GM21529 (cell line): ENCODE results near the gene CEP128.
"Not testable (repeated sequence)": the region's sequence is repeated elsewhere in the genome, so short reads cannot be mapped to it uniquely, and the experiment has no call there.

Experiments
- ATAC-seq: cut with Tn5 transposase; IDR thresholded peaks from one replicate; pipeline ENCODE4 v1.9.1; 2021; ENCODE audit not compliant: unreplicated experiment

Gene CEP128

GRCh38 chr14:80954687-80955299, 13.3 kb upstream of the CEP128 start:
- ATAC-seq, result peak; percentile 18

- ATAC-seq, result not testable (repeated sequence)
Measured at GRCh38 chr14:80953211-80953610, 11.7 kb upstream of the CEP128 start.

GRCh38 chr14:80951491-80951890, 10.0 kb upstream of the CEP128 start:
- no peak for ATAC-seq

- ATAC-seq, result no peak
Measured at GRCh38 chr14:80948291-80948690, 6.8 kb upstream of the CEP128 start.

- no peak for ATAC-seq
Measured at GRCh38 chr14:80946797-80947196, 5.3 kb upstream of the CEP128 start.

GRCh38 chr14:80946187-80946586, 4.6 kb upstream of the CEP128 start:
- ATAC-seq, result no peak

- no peak for ATAC-seq
Measured at GRCh38 chr14:80944861-80945617, 3.5 kb upstream of the CEP128 start.

GRCh38 chr14:80942191-80942600, 658 bp upstream of the CEP128 start:
- ATAC-seq, result peak; percentile 20

- ATAC-seq, result no peak
Measured at GRCh38 chr14:80940146-80940545, 1.4 kb downstream of the CEP128 start.

- ATAC-seq, result no peak
Measured at GRCh38 chr14:80933686-80934085, 7.9 kb downstream of the CEP128 start.

GRCh38 chr14:80933282-80933681, 8.3 kb downstream of the CEP128 start:
- no peak for ATAC-seq

- ATAC-seq, result peak; percentile 98
Measured at GRCh38 chr14:80930836-80931389, 10.6 kb downstream of the CEP128 start.

- ATAC-seq, result peak; percentile 17
Measured at GRCh38 chr14:80930095-80930494, 11.4 kb downstream of the CEP128 start.

- ATAC-seq, result no peak
Measured at GRCh38 chr14:80927083-80927989, 14.2 kb downstream of the CEP128 start.

- no peak for ATAC-seq
Measured at GRCh38 chr14:80926397-80927082, 15.0 kb downstream of the CEP128 start.

- no peak for ATAC-seq
Measured at GRCh38 chr14:80924365-80925103, 17.0 kb downstream of the CEP128 start.

- ATAC-seq, result no peak
Measured at GRCh38 chr14:80923368-80923767, 18.2 kb downstream of the CEP128 start.

GRCh38 chr14:80919622-80920021, 21.9 kb downstream of the CEP128 start:
- ATAC-seq, result no peak

GRCh38 chr14:80912013-80912412, 29.5 kb downstream of the CEP128 start:
- not testable (repeated sequence) for ATAC-seq

- ATAC-seq, result no peak
Measured at GRCh38 chr14:80906946-80907345, 34.6 kb downstream of the CEP128 start.
